ENCODE data around the gene CDKAL1. TPM values are rescaled to one million over a fixed set of nuclear protein-coding genes. Genes with fewer than 3 reads are reported as not detected.
"Not testable (repeated sequence)": the region's sequence is repeated elsewhere in the genome, so short reads cannot be mapped to it uniquely, and the experiment has no call there.

Gene CDKAL1
- total and polyA plus RNA-seq, 2 donors: 9.8 to 19.9 TPM

GRCh38 chr6:20631549-20631924 is 97.3 kb downstream of the CDKAL1 start:
- H3K27ac ChIP-seq (ENCODE audit: low read depth in 1 of 2, low read length in 1 of 2): no peak overlapping the region
- peaks cover 0 to 2% of the 10 kb centered on the region in 2 donors for H3K36me3 ChIP-seq (ENCODE audit: control insufficient read depth in 2 of 2, insufficient read depth in 2 of 2, low read length in 1 of 2)
- no peak overlapping the region for H3K4me3 ChIP-seq (ENCODE audit: low read length in 2 of 2)
- H3K9me3 ChIP-seq (ENCODE audit: control insufficient read depth in 2 of 2, insufficient read depth in 1 of 2, low read length in 1 of 2): no peaks in the 10 kb centered on the region
- no peak for DNase-seq (ENCODE audit: low read depth in 6 of 9, low spot score in 9 of 9)
- H3K27me3 ChIP-seq (ENCODE audit: control insufficient read depth in 2 of 2, insufficient read depth in 1 of 2, low read length in 1 of 2): no peaks in the 10 kb centered on the region
- WGBS: 96% methylated on average over 2 of the region's 2 CpGs
- no peaks in the 10 kb centered on the region for H3K4me1 ChIP-seq (ENCODE audit: control insufficient read depth in 2 of 2, insufficient read depth in 2 of 2, low read length in 2 of 2)

- no peaks in the 10 kb centered on the region for H3K9me3 ChIP-seq (ENCODE audit: control insufficient read depth in 2 of 2, insufficient read depth in 1 of 2, low read length in 1 of 2)
- H3K27me3 ChIP-seq (ENCODE audit: control insufficient read depth in 2 of 2, insufficient read depth in 1 of 2, low read length in 1 of 2): no peaks in the 10 kb centered on the region
- no peaks in the 10 kb centered on the region for H3K4me1 ChIP-seq (ENCODE audit: control insufficient read depth in 2 of 2, insufficient read depth in 2 of 2, low read length in 2 of 2)
- no peak overlapping the region for H3K27ac ChIP-seq (ENCODE audit: low read depth in 1 of 2, low read length in 1 of 2)
- peak in 1 of 9 donors; percentile 15 for DNase-seq (ENCODE audit: low read depth in 6 of 9, low spot score in 9 of 9)
- H3K36me3 ChIP-seq (ENCODE audit: control insufficient read depth in 2 of 2, insufficient read depth in 2 of 2, low read length in 1 of 2): peaks cover 0 to 2% of the 10 kb centered on the region in 2 donors
- WGBS: 72% methylated on average over 4 of the region's 4 CpGs
- no peak overlapping the region for H3K4me3 ChIP-seq (ENCODE audit: low read length in 2 of 2)
These were observed 98.4 kb downstream of the CDKAL1 start for GRCh38 chr6:20632696-20633095.

GRCh38 chr6:20633566-20634340 is 99.5 kb downstream of the CDKAL1 start:
- no peaks in the 10 kb centered on the region for H3K4me1 ChIP-seq (ENCODE audit: control insufficient read depth in 2 of 2, insufficient read depth in 2 of 2, low read length in 2 of 2)
- 71% methylated on average over 2 of the region's 2 CpGs for WGBS
- H3K4me3 ChIP-seq (ENCODE audit: low read length in 2 of 2): no peak overlapping the region
- H3K27ac ChIP-seq (ENCODE audit: low read depth in 1 of 2, low read length in 1 of 2): no peak overlapping the region
- no peaks in the 10 kb centered on the region for H3K27me3 ChIP-seq (ENCODE audit: control insufficient read depth in 2 of 2, insufficient read depth in 1 of 2, low read length in 1 of 2)
- DNase-seq (ENCODE audit: low read depth in 6 of 9, low spot score in 9 of 9): no peak
- no peaks in the 10 kb centered on the region for H3K9me3 ChIP-seq (ENCODE audit: control insufficient read depth in 2 of 2, insufficient read depth in 1 of 2, low read length in 1 of 2)
- peaks cover 0 to 2% of the 10 kb centered on the region in 2 donors for H3K36me3 ChIP-seq (ENCODE audit: control insufficient read depth in 2 of 2, insufficient read depth in 2 of 2, low read length in 1 of 2)

- Histone ChIP-seq H3K36me3 (ENCODE audit: control insufficient read depth in 2 of 2, insufficient read depth in 2 of 2, low read length in 1 of 2) (no peaks in the 10 kb centered on the region), H3K4me3 (ENCODE audit: low read length in 2 of 2) (no peak overlapping the region), H3K27me3 (ENCODE audit: control insufficient read depth in 2 of 2, insufficient read depth in 1 of 2, low read length in 1 of 2) (no peaks in the 10 kb centered on the region), H3K9me3 (ENCODE audit: control insufficient read depth in 2 of 2, insufficient read depth in 1 of 2, low read length in 1 of 2) (no peaks in the 10 kb centered on the region), H3K4me1 (ENCODE audit: control insufficient read depth in 2 of 2, insufficient read depth in 2 of 2, low read length in 2 of 2) (no peaks in the 10 kb centered on the region), H3K27ac (ENCODE audit: low read depth in 1 of 2, low read length in 1 of 2) (no peak overlapping the region)
- WGBS: 86% methylated on average over 4 of the region's 4 CpGs
- DNase-seq (ENCODE audit: low read depth in 6 of 9, low spot score in 9 of 9): no peak
These were observed 104.9 kb downstream of the CDKAL1 start for GRCh38 chr6:20639161-20639560.

GRCh38 chr6:20640181-20640580 is 105.9 kb downstream of the CDKAL1 start:
- Histone ChIP-seq H3K9me3 (ENCODE audit: control insufficient read depth in 2 of 2, insufficient read depth in 1 of 2, low read length in 1 of 2) (no peaks in the 10 kb centered on the region), H3K4me1 (ENCODE audit: control insufficient read depth in 2 of 2, insufficient read depth in 2 of 2, low read length in 2 of 2) (no peaks in the 10 kb centered on the region), H3K36me3 (ENCODE audit: control insufficient read depth in 2 of 2, insufficient read depth in 2 of 2, low read length in 1 of 2) (no peaks in the 10 kb centered on the region), H3K27ac (ENCODE audit: low read depth in 1 of 2, low read length in 1 of 2) (no peak overlapping the region), H3K4me3 (ENCODE audit: low read length in 2 of 2) (no peak overlapping the region), H3K27me3 (ENCODE audit: control insufficient read depth in 2 of 2, insufficient read depth in 1 of 2, low read length in 1 of 2) (no peaks in the 10 kb centered on the region)
- 96% methylated on average over 2 of the region's 2 CpGs for WGBS
- DNase-seq (ENCODE audit: low read depth in 6 of 9, low spot score in 9 of 9): no peak

GRCh38 chr6:20642441-20642840 is 108.2 kb downstream of the CDKAL1 start:
- Histone ChIP-seq H3K36me3 (ENCODE audit: control insufficient read depth in 2 of 2, insufficient read depth in 2 of 2, low read length in 1 of 2) (no peaks in the 10 kb centered on the region), H3K4me3 (ENCODE audit: low read length in 2 of 2) (no peak overlapping the region), H3K4me1 (ENCODE audit: control insufficient read depth in 2 of 2, insufficient read depth in 2 of 2, low read length in 2 of 2) (no peaks in the 10 kb centered on the region), H3K9me3 (ENCODE audit: control insufficient read depth in 2 of 2, insufficient read depth in 1 of 2, low read length in 1 of 2) (no peaks in the 10 kb centered on the region), H3K27me3 (ENCODE audit: control insufficient read depth in 2 of 2, insufficient read depth in 1 of 2, low read length in 1 of 2) (no peaks in the 10 kb centered on the region), H3K27ac (ENCODE audit: low read depth in 1 of 2, low read length in 1 of 2) (no peak overlapping the region)
- no peak for DNase-seq (ENCODE audit: low read depth in 6 of 9, low spot score in 9 of 9)
- 99% methylated on average over 4 of the region's 4 CpGs for WGBS

GRCh38 chr6:20644667-20645370 is 110.6 kb downstream of the CDKAL1 start:
- no peaks in the 10 kb centered on the region for H3K36me3 ChIP-seq (ENCODE audit: control insufficient read depth in 2 of 2, insufficient read depth in 2 of 2, low read length in 1 of 2)
- H3K4me3 ChIP-seq (ENCODE audit: low read length in 2 of 2): no peak overlapping the region
- WGBS: 99% methylated on average over 5 of the region's 5 CpGs
- H3K27me3 ChIP-seq (ENCODE audit: control insufficient read depth in 2 of 2, insufficient read depth in 1 of 2, low read length in 1 of 2): no peaks in the 10 kb centered on the region
- H3K4me1 ChIP-seq (ENCODE audit: control insufficient read depth in 2 of 2, insufficient read depth in 2 of 2, low read length in 2 of 2): no peaks in the 10 kb centered on the region
- no peaks in the 10 kb centered on the region for H3K9me3 ChIP-seq (ENCODE audit: control insufficient read depth in 2 of 2, insufficient read depth in 1 of 2, low read length in 1 of 2)
- no peak for DNase-seq (ENCODE audit: low read depth in 6 of 9, low spot score in 9 of 9)
- no peak overlapping the region for H3K27ac ChIP-seq (ENCODE audit: low read depth in 1 of 2, low read length in 1 of 2)

- H3K4me1 ChIP-seq (ENCODE audit: control insufficient read depth in 2 of 2, insufficient read depth in 2 of 2, low read length in 2 of 2); H3K36me3 ChIP-seq (ENCODE audit: control insufficient read depth in 2 of 2, insufficient read depth in 2 of 2, low read length in 1 of 2); H3K4me3 ChIP-seq (ENCODE audit: low read length in 2 of 2); DNase-seq (ENCODE audit: low read depth in 6 of 9, low spot score in 9 of 9); H3K27me3 ChIP-seq (ENCODE audit: control insufficient read depth in 2 of 2, insufficient read depth in 1 of 2, low read length in 1 of 2); H3K27ac ChIP-seq (ENCODE audit: low read depth in 1 of 2, low read length in 1 of 2); H3K9me3 ChIP-seq (ENCODE audit: control insufficient read depth in 2 of 2, insufficient read depth in 1 of 2, low read length in 1 of 2): not testable (repeated sequence)
- 82% methylated on average over 6 of the region's 6 CpGs for WGBS
These were observed 111.3 kb downstream of the CDKAL1 start for GRCh38 chr6:20645572-20645971.

GRCh38 chr6:20647585-20647984 is 113.3 kb downstream of the CDKAL1 start:
- H3K27me3 ChIP-seq (ENCODE audit: control insufficient read depth in 2 of 2, insufficient read depth in 1 of 2, low read length in 1 of 2): no peaks in the 10 kb centered on the region
- WGBS: 97% methylated on average over 1 of the region's 1 CpG
- no peaks in the 10 kb centered on the region for H3K4me1 ChIP-seq (ENCODE audit: control insufficient read depth in 2 of 2, insufficient read depth in 2 of 2, low read length in 2 of 2)
- no peaks in the 10 kb centered on the region for H3K36me3 ChIP-seq (ENCODE audit: control insufficient read depth in 2 of 2, insufficient read depth in 2 of 2, low read length in 1 of 2)
- H3K9me3 ChIP-seq (ENCODE audit: control insufficient read depth in 2 of 2, insufficient read depth in 1 of 2, low read length in 1 of 2): no peaks in the 10 kb centered on the region
- no peak overlapping the region for H3K4me3 ChIP-seq (ENCODE audit: low read length in 2 of 2)
- DNase-seq (ENCODE audit: low read depth in 6 of 9, low spot score in 9 of 9): no peak
- H3K27ac ChIP-seq (ENCODE audit: low read depth in 1 of 2, low read length in 1 of 2): no peak overlapping the region

All from thymus (tissue), 11 donors.